Osteoblast (primary cell): Measurements from ENCODE around the gene RFX1. TPM values are rescaled to one million over a fixed set of nuclear protein-coding genes. Genes with fewer than 3 reads are reported as not detected.

Source experiments
- DNase-seq: peaks from one replicate; pipeline ENCODE4 v3.0.0; 2011; ENCODE audit warnings: low spot score, mixed read lengths; ENCODE audit not compliant: insufficient read length; ENCODE audit errors: missing footprints
- H2AFZ ChIP-seq: 2 replicates; pipeline ENCODE4 v1.6.0; 2011; ENCODE audit warnings: mild to moderate bottlenecking, low read length
- H3K27ac ChIP-seq: 2 replicates; pipeline ENCODE4 v1.5.1; 2011; ENCODE audit warnings: mild to moderate bottlenecking, low read depth, low read length, moderate library complexity
- H3K27me3 ChIP-seq: 2 replicates; pipeline ENCODE4 v1.6.0; 2012; ENCODE audit warnings: mild to moderate bottlenecking, control low read depth, inconsistent platforms, low read length, moderate library complexity; ENCODE audit not compliant: insufficient read depth
- H3K36me3 ChIP-seq: 2 replicates; pipeline ENCODE4 v1.5.1; 2011; ENCODE audit warnings: mild to moderate bottlenecking, low read length, control low read depth, moderate library complexity; ENCODE audit not compliant: insufficient read depth
- H3K4me1 ChIP-seq: 2 replicates; pipeline ENCODE4 v1.5.1; 2011; ENCODE audit warnings: mild to moderate bottlenecking, low read length, control low read depth, moderate library complexity; ENCODE audit not compliant: insufficient read depth
- H3K4me2 ChIP-seq: 2 replicates; pipeline ENCODE4 v1.6.0; 2011; ENCODE audit warnings: mild to moderate bottlenecking, low read length; ENCODE audit not compliant: insufficient read depth
- H3K4me3 ChIP-seq: fragments of 200-600 bp; sonication (generic); 3 replicates; pipeline ENCODE4 v1.5.1; 2012; ENCODE audit warnings: mild to moderate bottlenecking, low read length, inconsistent platforms; ENCODE audit not compliant: insufficient read depth
- H3K79me2 ChIP-seq: 2 replicates; pipeline ENCODE4 v1.6.0; 2012; ENCODE audit warnings: mild to moderate bottlenecking, low read length, control low read depth, inconsistent platforms; ENCODE audit not compliant: insufficient read depth
- H3K9me3 ChIP-seq: 2 replicates; pipeline ENCODE4 v1.5.1; 2011; ENCODE audit warnings: low read depth, low read length, control low read depth
- H4K20me1 ChIP-seq: 2 replicates; pipeline ENCODE4 v1.6.0; 2012; ENCODE audit warnings: mild to moderate bottlenecking, low read length, control low read depth; ENCODE audit not compliant: insufficient read depth
- total RNA-seq: library from RNA; depleted of rRNA; stranded (reverse); fragments of >200 nt; gene quantifications from 2 replicates; pipeline ENCODE4 v1.2.3, GENCODE V29; 2012
- TF ChIP-seq, protein P1 (sequence below): IDR thresholded peaks from 2 replicates; pipeline ENCODE4 v1.5.1; 2011; ENCODE audit warnings: mild to moderate bottlenecking, low read depth, low read length, moderate library complexity; ENCODE audit errors: extremely low read depth

The RFX1 gene
- total RNA-seq, 1 donor: 2.5 TPM

DNA sequence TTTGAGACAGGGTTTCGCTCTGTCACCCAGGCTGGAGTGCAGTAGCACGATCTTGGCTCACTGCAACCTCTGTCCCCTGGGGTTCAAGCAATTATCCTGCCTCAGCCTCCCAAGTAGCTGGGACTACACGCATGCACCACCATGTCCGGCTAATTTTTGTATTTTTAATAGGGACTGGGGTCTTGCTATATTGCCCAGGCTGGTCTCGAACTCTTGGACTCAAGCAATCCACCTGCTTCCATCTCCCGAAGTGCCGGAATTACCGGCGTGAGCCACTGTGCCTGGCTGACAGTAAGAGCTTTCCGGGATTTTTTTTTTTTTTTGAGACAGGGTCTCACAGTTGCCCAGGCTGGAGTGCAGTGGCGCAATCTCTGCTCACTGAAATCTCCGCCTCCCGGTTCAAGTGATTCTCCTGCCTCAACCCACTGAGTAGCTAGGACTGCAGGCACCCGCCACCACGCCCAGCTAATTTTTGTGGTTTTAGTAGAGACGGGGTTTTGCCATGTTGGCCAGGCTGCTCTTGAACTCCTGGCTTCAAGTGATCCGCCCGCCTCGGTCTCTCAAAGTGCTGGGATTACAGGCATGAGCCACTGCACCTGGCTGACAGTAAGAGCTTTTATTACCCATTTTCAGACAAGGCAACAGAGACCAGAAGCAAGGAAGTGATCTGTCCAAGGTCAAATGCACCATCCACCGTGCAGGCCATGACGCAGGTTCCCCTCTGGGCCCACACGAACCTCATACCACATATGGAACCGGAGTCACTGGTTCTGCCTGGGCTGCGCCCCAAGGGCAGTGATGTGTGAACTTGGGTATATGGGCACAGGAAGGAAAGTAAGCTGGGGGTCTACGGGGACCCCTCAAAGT, 21.0 kb downstream of the RFX1 start:
- Histone ChIP-seq H3K4me3 (no peak overlapping the region), H3K79me2 (no peaks in the 10 kb centered on the region), H3K9me3 (no peaks in the 10 kb centered on the region), H3K36me3 (peaks cover 5% of the 10 kb centered on the region), H2AFZ (no peak overlapping the region), H3K27ac (no peak overlapping the region), H4K20me1 (no peaks in the 10 kb centered on the region), H3K27me3 (no peaks in the 10 kb centered on the region), H3K4me2 (no peak overlapping the region), H3K4me1 (peaks cover 8% of the 10 kb centered on the region)
- TF ChIP-seq, protein P1, sequence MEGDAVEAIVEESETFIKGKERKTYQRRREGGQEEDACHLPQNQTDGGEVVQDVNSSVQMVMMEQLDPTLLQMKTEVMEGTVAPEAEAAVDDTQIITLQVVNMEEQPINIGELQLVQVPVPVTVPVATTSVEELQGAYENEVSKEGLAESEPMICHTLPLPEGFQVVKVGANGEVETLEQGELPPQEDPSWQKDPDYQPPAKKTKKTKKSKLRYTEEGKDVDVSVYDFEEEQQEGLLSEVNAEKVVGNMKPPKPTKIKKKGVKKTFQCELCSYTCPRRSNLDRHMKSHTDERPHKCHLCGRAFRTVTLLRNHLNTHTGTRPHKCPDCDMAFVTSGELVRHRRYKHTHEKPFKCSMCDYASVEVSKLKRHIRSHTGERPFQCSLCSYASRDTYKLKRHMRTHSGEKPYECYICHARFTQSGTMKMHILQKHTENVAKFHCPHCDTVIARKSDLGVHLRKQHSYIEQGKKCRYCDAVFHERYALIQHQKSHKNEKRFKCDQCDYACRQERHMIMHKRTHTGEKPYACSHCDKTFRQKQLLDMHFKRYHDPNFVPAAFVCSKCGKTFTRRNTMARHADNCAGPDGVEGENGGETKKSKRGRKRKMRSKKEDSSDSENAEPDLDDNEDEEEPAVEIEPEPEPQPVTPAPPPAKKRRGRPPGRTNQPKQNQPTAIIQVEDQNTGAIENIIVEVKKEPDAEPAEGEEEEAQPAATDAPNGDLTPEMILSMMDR: no peak
- DNase-seq: peak; percentile 86

DNA sequence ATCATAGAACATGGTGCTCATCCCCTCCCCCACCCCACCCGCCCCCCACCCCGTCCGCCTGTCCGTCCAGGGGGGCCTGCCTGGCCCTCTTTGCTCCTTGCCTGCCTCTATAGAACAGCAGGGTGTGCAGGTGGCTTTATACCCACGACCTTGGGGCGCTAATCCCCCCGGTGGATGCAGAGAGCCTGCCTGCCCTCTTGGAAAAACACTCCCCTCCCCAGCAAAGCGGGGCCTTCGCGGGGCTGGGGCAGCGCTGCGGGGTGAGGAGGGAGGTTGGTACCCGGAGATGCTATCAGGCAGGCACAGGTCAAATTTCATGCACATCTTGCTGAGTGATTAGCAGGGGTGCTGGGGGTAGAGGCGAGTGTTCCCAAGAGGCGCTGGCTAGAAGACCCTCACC, 21.9 kb downstream of the RFX1 start:
- Histone ChIP-seq H3K79me2 (no peaks in the 10 kb centered on the region), H4K20me1 (no peaks in the 10 kb centered on the region), H3K4me3 (no peak overlapping the region), H3K4me1 (peaks cover 8% of the 10 kb centered on the region), H3K4me2 (no peak overlapping the region), H3K36me3 (peaks cover 5% of the 10 kb centered on the region), H3K9me3 (no peaks in the 10 kb centered on the region), H2AFZ (no peak overlapping the region), H3K27me3 (no peaks in the 10 kb centered on the region), H3K27ac (no peak overlapping the region)
- DNase-seq: peak; percentile 76
- TF ChIP-seq, protein P1: no peak

DNA sequence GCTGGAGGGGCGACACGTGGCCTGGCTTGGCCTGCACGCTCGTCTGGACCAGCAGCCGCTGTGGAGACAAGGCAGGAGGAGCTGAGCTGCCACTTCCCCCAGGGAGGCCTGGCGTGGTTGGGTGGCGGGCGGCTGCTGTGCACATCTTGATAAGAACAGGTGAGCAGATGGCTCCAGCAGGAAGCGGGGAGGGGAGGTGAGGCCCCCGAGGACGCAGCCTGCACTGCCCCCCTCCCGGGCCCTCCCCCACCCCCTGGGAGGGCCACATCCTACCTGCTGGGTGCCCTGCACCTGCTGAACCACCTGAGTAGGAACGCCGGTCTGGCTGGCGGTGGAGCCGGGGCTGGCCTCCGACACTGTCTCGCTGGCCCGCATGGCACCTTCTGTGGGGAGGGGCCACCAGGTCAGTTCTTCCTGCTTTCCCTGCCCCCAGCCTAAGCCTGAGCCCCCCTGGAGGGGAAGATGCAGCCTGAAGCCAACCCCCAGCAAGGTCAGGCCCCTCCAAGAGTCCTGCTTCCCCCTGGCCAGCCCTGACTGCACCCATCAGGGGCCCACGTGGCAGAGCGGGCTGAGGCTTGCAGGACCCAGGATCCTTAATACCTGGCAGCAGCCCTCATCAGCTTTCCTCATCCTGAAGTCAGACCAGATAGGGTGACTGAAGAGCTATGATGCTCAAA, 22.8 kb downstream of the RFX1 start:
- TF ChIP-seq, protein P1: no peak
- H3K4me3 ChIP-seq: no peak overlapping the region
- H3K9me3 ChIP-seq: no peaks in the 10 kb centered on the region
- H3K27ac ChIP-seq: no peak overlapping the region
- H3K79me2 ChIP-seq: no peaks in the 10 kb centered on the region
- no peaks in the 10 kb centered on the region for H4K20me1 ChIP-seq
- H3K36me3 ChIP-seq: peaks cover 5% of the 10 kb centered on the region
- peaks cover 8% of the 10 kb centered on the region for H3K4me1 ChIP-seq
- peak; percentile 86 for DNase-seq
- no peak overlapping the region for H2AFZ ChIP-seq
- H3K4me2 ChIP-seq: no peak overlapping the region
- no peaks in the 10 kb centered on the region for H3K27me3 ChIP-seq

DNA sequence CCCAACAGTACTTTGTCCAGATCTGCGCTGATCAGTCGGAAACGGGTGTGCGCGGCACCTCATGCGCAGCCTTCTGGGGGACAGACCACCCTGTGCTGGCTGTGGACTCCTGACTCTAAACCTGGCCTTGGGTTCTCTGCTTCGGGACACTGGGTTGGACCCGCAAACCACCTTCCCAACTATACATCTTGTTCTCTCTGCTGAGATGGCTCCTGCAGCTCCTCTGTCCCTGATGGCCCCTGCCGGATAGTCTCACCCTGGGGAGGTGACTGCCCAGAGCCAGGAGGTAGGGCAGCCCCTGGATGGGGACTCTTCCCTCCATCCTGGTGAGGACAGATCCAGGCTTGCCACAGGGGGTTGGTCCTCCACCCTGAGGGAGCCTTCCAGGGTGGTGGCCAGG, 23.3 kb downstream of the RFX1 start:
- Histone ChIP-seq H3K79me2 (no peaks in the 10 kb centered on the region), H3K4me2 (no peak overlapping the region), H3K9me3 (no peaks in the 10 kb centered on the region), H2AFZ (no peak overlapping the region), H3K27me3 (no peaks in the 10 kb centered on the region), H3K27ac (no peak overlapping the region), H3K36me3 (peaks cover 5% of the 10 kb centered on the region), H3K4me3 (no peak overlapping the region), H3K4me1 (peaks cover 8% of the 10 kb centered on the region), H4K20me1 (no peaks in the 10 kb centered on the region)
- TF ChIP-seq, protein P1: no peak
- peak; percentile 64 for DNase-seq
